Lower lobe of right lung (tissue), 2 donors: ENCODE measurements around the gene ADPRH. TPM values are rescaled to one million over a fixed set of nuclear protein-coding genes. Genes with fewer than 3 reads are reported as not detected.

Experiments used
- ATAC-seq, 2 donors: fragments of 200-7000 bp; cut with Tn5 transposase; one replicate each; pipeline ENCODE4 v1.9.1; 2020 to 2022; ENCODE audit warnings: mild to moderate bottlenecking in 2 of 2, moderate library complexity in 2 of 2
- DNase-seq: peaks from one replicate; pipeline ENCODE4 v3.0.0-alpha.2; 2020
- H3K27ac ChIP-seq: fragments of 200-600 bp; one replicate; pipeline ENCODE4 v1.8.0; 2022
- H3K27me3 ChIP-seq: fragments of 200-600 bp; one replicate; pipeline ENCODE4 v1.8.0; 2022; ENCODE audit warnings: low read depth
- H3K36me3 ChIP-seq: fragments of 200-600 bp; one replicate; pipeline ENCODE4 v1.8.0; 2022; ENCODE audit warnings: mild to moderate bottlenecking
- H3K4me1 ChIP-seq: fragments of 200-600 bp; one replicate; pipeline ENCODE4 v1.8.0; 2022
- H3K4me3 ChIP-seq: fragments of 200-600 bp; one replicate; pipeline ENCODE4 v1.8.0; 2022; ENCODE audit warnings: mild to moderate bottlenecking
- H3K9me3 ChIP-seq: fragments of 200-600 bp; one replicate; pipeline ENCODE4 v1.8.0; 2022
- intact Hi-C: fragments of 100-400 bp; cut with DNase I; formaldehyde crosslinking; loops from one replicate; pipeline ENCODE4 v1.11.0; 2022
- total RNA-seq: library from RNA; stranded (reverse); fragmentation: NEBNext Ultra II Directional; extraction: Animal tissue kit (Norgen Biotek cat#: 25700); gene quantifications from one replicate; pipeline ENCODE4 v1.2.1, GENCODE V29; 2021
- TF ChIP-seq, protein P1 (sequence below): fragments of 200-600 bp; IDR thresholded peaks from one replicate; pipeline ENCODE4 v1.8.0; 2022; ENCODE audit warnings: antibody characterized with exemption, mild to moderate bottlenecking
- donor health status: DM: no; HTN: yes; CAD: no; lungs with severe emphysema.

ADPRH gene
- total RNA-seq, 1 donor from 2014 or later: 32.0 TPM

DNA sequence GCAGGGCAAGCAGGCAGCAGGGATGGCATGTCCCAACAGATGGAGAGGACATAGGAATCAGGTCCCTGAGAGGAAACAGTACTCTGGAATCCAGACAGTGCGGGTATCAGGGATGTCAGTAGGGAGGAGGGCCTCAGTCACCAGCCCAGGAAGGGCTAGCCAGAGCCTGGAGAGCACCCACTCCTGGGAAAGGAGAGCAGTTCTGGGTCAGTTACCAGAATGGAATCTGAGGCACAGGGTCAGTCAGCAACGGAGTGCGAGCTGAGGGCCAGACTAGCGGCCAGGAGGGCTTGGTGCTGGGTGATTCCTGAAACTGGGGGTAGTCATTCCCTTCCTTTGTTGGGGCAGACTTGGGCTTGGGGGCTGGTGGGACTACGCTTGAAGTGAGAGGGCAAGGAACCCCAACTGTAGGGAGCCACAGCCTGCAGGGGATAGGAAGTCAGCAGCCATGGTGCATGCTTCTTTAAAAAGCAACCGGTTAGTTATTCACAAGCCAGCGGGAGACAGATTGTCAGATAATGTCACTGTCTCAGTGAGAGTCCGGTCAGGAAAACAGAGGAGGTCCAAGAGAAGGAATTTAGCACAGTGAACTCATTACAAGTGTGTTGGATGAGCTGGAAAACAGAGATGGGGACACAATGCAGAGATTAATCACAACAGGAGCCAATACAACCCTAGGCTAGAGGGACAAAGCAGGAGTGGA lies 46.3 kb downstream of the ADPRH start:
- intact Hi-C loops: no loop called here
- ATAC-seq: no peak
- peak overlapping the region; percentile 14 for H3K27ac ChIP-seq

GRCh38 chr3:119626196-119626595 lies 46.9 kb downstream of the ADPRH start:
- Histone ChIP-seq H3K4me1 (peaks cover 53% of the 10 kb centered on the region), H3K27me3 (no peaks in the 10 kb centered on the region), H3K4me3 (no peak overlapping the region), H3K27ac (peak overlapping the region; percentile 14), H3K36me3 (no peaks in the 10 kb centered on the region), H3K9me3 (no peaks in the 10 kb centered on the region)
- ATAC-seq: no peak
- intact Hi-C loops: no loop called here
- TF ChIP-seq, protein P1, sequence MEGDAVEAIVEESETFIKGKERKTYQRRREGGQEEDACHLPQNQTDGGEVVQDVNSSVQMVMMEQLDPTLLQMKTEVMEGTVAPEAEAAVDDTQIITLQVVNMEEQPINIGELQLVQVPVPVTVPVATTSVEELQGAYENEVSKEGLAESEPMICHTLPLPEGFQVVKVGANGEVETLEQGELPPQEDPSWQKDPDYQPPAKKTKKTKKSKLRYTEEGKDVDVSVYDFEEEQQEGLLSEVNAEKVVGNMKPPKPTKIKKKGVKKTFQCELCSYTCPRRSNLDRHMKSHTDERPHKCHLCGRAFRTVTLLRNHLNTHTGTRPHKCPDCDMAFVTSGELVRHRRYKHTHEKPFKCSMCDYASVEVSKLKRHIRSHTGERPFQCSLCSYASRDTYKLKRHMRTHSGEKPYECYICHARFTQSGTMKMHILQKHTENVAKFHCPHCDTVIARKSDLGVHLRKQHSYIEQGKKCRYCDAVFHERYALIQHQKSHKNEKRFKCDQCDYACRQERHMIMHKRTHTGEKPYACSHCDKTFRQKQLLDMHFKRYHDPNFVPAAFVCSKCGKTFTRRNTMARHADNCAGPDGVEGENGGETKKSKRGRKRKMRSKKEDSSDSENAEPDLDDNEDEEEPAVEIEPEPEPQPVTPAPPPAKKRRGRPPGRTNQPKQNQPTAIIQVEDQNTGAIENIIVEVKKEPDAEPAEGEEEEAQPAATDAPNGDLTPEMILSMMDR: no peak
- no peak for DNase-seq

More for the DNA sequence above, 46.3 kb downstream of the ADPRH start:
- no peak for DNase-seq
- Histone ChIP-seq H3K4me1 (peaks cover 47% of the 10 kb centered on the region), H3K27me3 (no peaks in the 10 kb centered on the region), H3K9me3 (no peaks in the 10 kb centered on the region), H3K4me3 (no peak overlapping the region), H3K36me3 (no peaks in the 10 kb centered on the region)
- TF ChIP-seq, protein P1: no peak

- DNase-seq: peak; percentile 62
- ATAC-seq: peak; percentile 61 to 64
Observed at GRCh38 chr3:119627461-119627860, 48.2 kb downstream of the ADPRH start.

GRCh38 chr3:119628390-119628789 lies 49.1 kb downstream of the ADPRH start:
- ATAC-seq: peak in 1 of 2 donors; percentile 7
- Histone ChIP-seq H3K27me3 (no peaks in the 10 kb centered on the region), H3K4me3 (no peak overlapping the region), H3K27ac (peak overlapping the region; percentile 67), H3K4me1 (peaks cover 60% of the 10 kb centered on the region), H3K36me3 (no peaks in the 10 kb centered on the region), H3K9me3 (no peaks in the 10 kb centered on the region)
- intact Hi-C loops: no loop called here
- no peak for DNase-seq
- TF ChIP-seq, protein P1: no peak

More at GRCh38 chr3:119627461-119627860, 48.2 kb downstream of the ADPRH start:
- no peaks in the 10 kb centered on the region for H3K36me3 ChIP-seq
- intact Hi-C loops: no loop called here
- TF ChIP-seq, protein P1: no peak
- H3K4me3 ChIP-seq: no peak overlapping the region
- H3K27me3 ChIP-seq: no peaks in the 10 kb centered on the region
- H3K9me3 ChIP-seq: no peaks in the 10 kb centered on the region
- peaks cover 60% of the 10 kb centered on the region for H3K4me1 ChIP-seq
- peak overlapping the region; percentile 67 for H3K27ac ChIP-seq

DNA sequence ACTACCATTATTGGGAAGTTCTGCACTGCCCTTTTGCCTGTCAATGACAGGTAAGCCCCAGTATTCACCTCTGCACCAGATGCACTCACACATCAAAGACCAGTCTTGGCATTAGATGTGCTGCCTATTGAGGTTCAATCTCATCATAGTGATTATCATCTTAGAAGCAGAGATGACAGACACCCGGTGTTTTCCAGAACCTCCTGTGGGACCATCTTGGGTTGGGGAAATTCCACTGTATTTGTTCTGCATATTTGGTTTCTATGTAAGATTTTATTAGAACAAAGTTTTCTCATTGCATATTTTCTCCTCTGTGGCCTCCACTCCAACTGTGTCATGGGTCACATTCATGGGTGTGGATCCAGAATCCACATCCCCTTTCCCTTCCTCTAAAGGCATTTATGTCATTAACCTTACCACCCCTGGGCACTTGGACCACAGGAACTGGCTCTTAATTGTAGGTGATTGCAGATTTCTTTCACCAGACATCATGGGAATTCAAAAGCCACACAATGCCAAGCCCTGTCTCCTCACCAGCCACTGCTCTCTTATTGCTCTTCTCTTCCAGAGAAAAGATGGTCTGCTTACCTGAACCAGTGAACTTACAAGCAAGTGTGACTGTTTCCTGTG lies 49.6 kb downstream of the ADPRH start:
- Histone ChIP-seq H3K9me3 (no peaks in the 10 kb centered on the region), H3K36me3 (no peaks in the 10 kb centered on the region), H3K4me1 (peaks cover 60% of the 10 kb centered on the region), H3K27me3 (no peaks in the 10 kb centered on the region), H3K4me3 (no peak overlapping the region), H3K27ac (peak overlapping the region; percentile 67)
- peak; percentile 37 to 69 for ATAC-seq
- TF ChIP-seq, protein P1: no peak
- no peak for DNase-seq
- intact Hi-C loops: no loop called here
